WI38 (cell line): ENCODE data around the gene PRICKLE2.

ENCODE experiments used
- H3K4me3 ChIP-seq: 2 replicates; pipeline ENCODE4 v1.5.1; 2011; ENCODE audit warnings: low read depth, mild to moderate bottlenecking, control low read depth, low read length
- TF ChIP-seq, protein P1 (sequence below): IDR thresholded peaks from 2 replicates; pipeline ENCODE4 v1.5.1; 2012; ENCODE audit warnings: low read depth, mild to moderate bottlenecking, control low read depth, low read length

PRICKLE2 gene

DNA sequence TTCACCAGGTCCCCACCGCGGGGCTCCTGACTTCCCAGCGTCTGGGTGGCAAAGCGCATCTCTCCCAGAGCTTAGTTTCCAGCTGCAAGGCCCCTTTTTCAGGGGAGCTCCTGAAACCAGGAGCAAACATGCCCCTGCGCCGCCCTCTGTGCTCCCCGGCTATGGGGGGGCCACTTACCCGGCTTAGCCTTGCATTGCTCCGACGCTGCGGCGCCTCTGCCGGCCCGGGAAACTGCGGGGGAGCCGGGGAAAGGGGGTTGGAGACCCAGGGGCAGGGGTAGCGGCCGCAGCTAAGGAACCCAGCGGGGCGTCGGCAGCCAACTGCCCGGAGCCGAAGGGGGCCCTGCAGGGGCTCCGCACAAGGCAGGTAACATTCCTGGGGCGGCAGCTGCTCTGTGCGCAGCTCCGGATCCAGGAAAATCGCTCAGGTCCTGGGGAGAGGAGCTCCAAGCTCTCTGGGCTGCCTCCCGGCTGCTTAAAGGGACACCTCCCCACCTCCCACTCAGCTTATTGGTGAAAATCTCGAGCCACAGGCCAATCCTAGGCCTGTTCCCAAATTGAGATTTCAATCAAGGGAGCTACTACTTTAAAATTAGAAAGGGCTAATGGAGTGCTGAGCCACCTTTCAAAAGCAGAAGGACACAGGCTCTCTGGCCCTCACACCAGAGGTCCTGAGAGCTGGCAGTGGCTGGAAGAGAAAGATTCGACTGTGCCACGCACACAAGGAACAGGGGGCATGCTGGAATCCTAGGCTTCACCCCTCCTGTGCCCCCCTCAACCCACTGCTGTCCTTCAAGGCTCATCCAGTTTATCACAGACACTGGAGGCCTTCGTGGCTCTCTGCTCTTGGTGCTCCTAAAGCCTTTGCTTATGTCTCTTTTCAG is 42.7 kb upstream of the PRICKLE2 start:
- peak overlapping the region; percentile 70 for H3K4me3 ChIP-seq
- TF ChIP-seq, protein P1, sequence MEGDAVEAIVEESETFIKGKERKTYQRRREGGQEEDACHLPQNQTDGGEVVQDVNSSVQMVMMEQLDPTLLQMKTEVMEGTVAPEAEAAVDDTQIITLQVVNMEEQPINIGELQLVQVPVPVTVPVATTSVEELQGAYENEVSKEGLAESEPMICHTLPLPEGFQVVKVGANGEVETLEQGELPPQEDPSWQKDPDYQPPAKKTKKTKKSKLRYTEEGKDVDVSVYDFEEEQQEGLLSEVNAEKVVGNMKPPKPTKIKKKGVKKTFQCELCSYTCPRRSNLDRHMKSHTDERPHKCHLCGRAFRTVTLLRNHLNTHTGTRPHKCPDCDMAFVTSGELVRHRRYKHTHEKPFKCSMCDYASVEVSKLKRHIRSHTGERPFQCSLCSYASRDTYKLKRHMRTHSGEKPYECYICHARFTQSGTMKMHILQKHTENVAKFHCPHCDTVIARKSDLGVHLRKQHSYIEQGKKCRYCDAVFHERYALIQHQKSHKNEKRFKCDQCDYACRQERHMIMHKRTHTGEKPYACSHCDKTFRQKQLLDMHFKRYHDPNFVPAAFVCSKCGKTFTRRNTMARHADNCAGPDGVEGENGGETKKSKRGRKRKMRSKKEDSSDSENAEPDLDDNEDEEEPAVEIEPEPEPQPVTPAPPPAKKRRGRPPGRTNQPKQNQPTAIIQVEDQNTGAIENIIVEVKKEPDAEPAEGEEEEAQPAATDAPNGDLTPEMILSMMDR: no peak

- TF ChIP-seq, protein P1: no peak
- peak overlapping the region; percentile 70 for H3K4me3 ChIP-seq
These were observed 41.7 kb upstream of the PRICKLE2 start for GRCh38 chr3:64266983-64267382.

- TF ChIP-seq, protein P1: no peak
- peak overlapping the region; percentile 70 for H3K4me3 ChIP-seq
These were observed 41.0 kb upstream of the PRICKLE2 start for GRCh38 chr3:64266065-64266931.

DNA sequence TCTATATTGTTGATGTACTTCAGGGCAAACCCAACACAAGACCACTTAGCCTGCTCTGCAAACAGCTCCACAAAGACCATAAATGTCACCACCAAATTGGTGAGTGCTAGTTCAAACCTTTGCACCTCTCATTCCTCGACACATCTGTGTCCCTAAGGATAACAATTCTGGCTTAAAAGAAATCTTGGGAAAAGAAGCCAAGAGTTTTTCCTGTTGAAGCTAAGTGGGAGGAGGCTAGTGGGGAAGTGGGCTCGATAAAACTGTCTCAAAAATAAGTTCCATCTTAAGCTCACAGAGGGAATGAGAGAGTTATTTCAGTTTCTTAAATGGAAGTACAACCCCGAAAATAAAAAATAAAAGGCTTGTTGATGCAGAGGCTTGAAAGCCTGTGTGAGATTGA is 40.4 kb upstream of the PRICKLE2 start:
- peak overlapping the region; percentile 70 for H3K4me3 ChIP-seq

DNA sequence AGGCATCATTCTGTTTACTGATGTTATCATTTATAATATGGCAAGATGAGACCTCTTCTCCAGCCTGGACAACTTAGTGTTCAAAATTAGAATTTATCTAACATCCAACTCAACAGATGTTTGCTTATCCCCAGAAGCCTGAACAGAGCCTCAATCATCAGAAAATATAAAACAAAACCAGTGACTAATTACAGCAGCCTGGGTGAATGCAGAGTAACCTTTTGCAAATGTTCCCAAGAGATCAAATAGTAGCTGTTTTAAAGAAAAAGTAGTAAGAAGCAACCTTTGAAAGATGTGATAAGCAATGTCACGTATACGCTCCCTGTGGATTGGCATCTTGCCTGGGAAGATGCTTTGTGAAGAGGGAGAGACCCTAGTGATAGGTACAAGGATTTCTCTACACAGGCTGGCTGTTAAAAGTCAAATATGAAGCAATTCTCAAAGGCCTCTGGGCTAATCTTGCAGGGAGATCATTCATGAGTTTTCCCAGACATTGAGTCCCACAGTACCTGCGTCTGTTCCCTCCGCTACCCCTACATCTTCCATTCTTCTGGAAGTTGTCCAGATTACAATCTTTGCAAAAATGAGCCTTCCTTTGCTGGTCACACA is 39.3 kb upstream of the PRICKLE2 start:
- H3K4me3 ChIP-seq: no peak overlapping the region
- TF ChIP-seq, protein P1: no peak

More for the DNA sequence above, 40.4 kb upstream of the PRICKLE2 start:
- TF ChIP-seq, protein P1: no peak

DNA sequence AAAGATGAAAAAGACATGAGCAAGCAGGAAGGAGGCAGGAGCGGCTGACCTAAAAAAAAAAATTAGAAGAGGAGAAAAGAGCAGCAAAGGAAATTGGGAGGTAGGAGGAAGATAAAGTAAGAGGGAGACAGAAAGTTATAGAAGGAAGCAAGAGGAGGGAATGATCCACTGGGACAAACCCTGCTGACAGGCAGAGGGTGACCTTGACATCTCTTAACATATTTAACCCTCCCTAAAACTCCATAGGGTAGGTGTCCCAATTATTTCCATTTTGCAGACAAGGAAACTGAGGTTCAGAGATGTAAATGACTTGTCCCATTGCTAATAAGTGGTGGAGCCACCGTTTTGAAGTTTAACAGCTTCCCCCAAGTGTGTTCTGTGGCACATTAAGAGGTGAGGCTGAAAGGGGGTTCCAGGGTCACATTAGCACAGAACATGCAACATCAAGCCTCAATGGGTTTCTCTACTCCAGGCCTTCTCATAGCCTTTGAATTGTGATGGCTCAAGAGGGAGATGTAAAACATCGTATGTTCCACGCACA is 37.4 kb upstream of the PRICKLE2 start:
- H3K4me3 ChIP-seq: no peak overlapping the region
- TF ChIP-seq, protein P1: no peak
